Activated T-helper 1 cell treated with Interleukin-2 at 50 U/mL for 16 hours (primary cell): ENCODE results near the gene VPS35.
A peak's percentile ranks its signal among the peaks of the same experiment; 100 is the strongest.

Experiments used
- DNase-seq: peaks from one replicate; pipeline ENCODE4 v3.0.0-alpha.2; 2020; ENCODE audit warnings: low read depth

Gene VPS35

GRCh38 chr16:46688654-46689364 lies at the start of gene VPS35:
Gene VPS35, minus strand, starts transcription at chr16:46689178. Its CDS starts 45 bp downstream, at chr16:46689133.
- peak; percentile 99 for DNase-seq

GRCh38 chr16:46737621-46738214 lies 48.7 kb upstream of the VPS35 start:
- DNase-seq, result no peak

DNA sequence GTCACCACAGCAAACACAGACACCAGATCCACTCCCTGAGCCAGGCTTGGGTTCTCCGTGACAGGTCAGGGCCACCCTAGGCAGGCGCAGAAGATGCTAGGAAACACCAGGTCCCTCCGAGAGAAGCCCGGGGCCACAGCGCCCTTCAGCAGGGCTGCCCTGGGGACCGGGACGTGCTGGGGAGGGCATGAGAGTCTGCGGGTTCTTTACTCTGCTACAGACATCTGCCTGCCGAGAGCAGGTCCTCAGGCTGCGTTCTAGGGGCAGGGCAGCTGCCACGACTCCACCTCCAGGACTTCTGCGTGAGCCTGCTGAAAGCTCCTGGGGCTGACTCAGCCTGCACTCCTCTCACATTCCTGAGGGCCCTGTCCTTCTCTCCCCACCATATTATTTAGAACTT lies 47.7 kb upstream of the VPS35 start:
- no peak for DNase-seq

DNA sequence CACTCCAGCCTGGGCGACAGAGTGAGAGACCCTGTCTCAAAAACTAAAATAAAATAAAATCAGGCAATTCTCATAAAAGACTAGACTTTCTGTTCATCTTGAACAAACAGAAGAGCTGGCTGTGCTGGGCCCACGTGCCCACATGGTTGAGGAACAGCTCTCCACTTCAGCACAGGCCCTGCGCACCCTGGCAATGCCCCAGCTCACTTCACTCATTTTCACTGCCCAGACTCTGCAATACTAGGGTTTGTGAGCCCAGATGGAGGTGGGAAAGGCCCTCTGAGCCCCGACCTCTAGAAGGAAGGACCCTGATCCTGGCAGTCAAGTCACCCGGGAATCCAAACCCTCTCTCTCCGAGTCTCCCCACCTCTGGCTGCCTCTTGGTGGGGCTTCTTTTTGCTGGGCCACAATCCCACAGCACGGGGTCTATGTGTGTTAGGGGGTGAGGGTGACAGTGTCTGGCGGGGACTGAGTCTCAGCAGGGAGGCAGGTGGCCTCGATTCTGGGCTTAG lies 44.4 kb upstream of the VPS35 start:
- DNase-seq, result no peak

DNA sequence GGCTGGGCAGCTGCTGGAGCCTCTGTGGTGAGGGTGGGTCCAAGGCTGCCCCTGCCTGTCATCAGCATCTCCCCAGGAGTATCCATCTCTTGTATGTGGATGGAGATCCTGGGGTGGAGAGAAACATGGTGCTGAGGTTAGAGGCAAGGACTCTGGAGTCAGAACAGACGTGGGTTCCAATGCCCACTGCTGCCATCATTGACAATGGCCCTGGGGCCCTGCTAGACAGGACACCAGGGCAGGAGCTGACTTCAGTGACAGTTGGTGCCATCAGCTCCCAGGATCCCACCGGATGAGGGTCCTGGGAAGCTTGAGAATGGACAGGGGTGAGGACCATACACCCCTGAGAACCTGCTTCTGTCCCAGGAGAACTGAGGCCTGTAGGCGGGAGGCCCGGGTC lies 43.6 kb upstream of the VPS35 start:
- DNase-seq, result no peak

GRCh38 chr16:46731691-46732555 lies 42.9 kb upstream of the VPS35 start:
- no peak for DNase-seq

DNA sequence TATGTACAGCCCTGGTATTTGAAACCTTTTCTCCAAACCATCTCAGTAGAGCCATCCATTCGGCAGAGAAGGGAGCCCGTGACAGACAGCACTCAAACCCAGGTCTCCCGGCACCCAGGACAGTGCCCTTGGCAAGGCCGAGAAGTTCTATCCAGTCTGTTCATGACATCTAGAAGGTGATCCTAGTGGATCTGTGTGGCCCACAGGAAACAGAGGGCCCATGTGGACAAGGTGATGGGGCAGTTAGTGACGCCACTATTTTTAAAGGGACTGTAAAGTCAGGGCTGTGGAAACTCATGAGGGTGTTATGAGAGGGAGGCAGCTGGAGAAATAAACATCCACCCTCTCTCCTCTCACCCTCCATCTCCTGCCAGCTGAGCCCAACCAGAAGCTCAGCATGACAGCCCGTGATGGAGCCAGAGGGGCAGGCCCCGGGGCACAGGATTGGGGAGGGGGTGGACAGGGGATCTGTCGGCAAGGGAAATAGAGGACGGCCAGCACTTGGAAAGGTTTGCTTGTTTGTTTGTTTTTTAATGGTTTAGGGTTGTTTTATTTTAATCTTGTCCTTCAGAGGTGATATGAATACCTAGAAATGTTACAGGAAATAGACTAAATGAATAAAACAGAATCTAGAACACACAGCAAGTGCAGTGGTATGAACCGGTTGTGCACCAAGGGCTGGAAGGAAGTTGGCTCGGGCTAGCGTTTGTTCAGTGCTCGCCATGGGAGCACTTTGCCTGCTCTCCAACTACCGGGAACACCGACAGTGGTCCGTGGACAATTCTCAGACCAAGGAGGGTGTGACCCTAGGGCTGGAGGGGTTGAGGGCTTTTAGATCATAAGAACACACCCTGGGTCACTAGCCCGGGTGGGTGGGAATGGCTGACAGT lies 42.1 kb upstream of the VPS35 start:
- DNase-seq, result no peak

DNA sequence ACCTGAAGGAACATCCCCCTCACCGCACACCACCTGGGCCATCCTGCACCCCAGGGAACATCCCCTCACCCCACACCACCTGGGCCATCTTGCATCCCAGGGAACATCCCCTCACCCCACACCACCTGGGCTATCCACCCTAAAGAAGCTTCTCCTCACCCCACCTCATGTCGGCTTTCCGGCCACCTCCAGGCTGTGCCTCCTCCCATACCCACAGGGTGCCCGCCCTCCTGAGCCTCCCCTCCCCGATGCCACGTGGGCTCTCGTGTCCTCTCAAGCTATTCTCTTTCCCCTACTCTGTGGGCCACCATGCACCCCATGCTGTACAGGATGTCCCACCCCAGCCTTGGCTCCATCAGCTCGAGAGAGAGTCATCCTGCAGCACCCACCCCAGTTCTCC lies 41.1 kb upstream of the VPS35 start:
- DNase-seq, result no peak

GRCh38 chr16:46729326-46729995 lies 40.5 kb upstream of the VPS35 start:
- DNase-seq, result no peak

DNA sequence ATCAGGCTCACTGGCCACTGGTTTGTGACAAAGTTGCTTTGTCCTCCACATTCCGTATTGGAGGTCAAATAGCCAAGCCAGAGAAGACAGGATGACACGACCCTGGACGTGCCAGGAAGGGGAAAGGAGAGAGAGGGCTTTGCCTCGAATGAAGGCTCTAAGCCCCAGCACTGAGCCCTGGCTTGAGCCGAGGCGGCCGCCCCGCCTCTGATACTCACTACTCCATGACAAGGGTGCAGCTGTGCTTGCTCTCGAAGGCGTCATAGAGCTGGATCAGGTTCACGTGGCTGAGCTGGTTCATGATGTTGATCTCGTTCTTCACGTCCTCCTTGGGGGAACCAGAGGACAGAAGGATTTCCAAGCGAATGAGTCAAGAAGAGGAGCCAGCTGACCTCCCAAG lies 39.8 kb upstream of the VPS35 start:
- DNase-seq, result no peak

DNA sequence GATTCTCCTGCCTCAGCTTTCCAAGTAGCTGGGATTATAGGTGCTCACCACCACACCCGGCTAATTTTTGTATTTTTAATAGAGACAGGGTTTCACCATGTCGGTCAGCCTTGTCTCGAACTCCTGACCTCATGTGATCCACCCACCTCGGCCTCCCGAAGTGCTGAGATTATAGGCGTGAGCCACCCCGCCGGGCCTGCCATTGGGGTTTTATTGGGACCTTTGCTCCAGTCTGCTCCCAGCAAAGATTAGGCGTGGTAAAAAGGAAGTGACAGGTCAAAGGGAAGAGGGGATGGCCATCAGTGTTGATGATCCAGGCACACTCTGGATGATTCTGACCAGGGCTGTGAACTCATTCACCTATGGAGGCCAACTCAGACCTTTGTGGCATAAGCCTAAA lies 38.7 kb upstream of the VPS35 start:
- no peak for DNase-seq

DNA sequence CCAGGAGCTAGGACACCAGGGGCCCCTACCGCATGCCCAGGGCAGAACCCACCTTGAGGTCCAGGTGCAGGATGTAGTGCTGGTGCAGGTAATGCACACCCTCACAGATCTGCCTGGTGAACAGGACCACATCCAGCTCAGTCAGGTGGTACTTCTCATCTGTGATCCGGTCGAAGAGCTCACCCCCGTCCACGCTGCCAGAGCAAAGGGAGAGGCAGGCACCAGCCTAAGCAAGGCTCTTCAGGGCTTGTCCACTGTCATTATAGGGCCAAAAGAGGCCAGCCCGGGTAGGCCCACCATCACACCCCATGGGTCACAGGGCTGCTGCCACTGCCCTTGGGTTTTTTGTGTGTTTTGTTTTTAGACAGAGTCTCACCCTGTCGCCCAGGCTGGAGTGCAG lies 38.2 kb upstream of the VPS35 start:
- no peak for DNase-seq

DNA sequence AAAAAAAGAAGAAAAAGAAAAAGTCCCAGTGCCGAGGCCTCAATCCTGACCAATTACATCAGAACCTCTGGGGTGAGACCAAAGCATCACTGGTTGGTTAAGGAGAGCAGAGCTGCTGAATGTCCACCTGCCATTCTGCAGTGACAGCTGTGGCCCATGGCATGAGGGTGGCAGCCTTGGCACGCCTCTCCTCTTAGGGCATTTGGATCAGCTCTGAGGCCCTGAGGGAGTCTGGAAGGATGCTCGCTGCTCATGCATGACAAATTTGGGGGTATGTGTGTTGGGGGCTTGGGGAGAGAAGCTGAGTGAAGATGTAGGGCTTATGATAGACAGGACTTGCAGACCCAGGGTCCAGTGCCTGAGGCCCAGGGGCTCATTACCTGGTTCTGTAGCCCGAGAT lies 32.9 kb upstream of the VPS35 start:
- no peak for DNase-seq

DNA sequence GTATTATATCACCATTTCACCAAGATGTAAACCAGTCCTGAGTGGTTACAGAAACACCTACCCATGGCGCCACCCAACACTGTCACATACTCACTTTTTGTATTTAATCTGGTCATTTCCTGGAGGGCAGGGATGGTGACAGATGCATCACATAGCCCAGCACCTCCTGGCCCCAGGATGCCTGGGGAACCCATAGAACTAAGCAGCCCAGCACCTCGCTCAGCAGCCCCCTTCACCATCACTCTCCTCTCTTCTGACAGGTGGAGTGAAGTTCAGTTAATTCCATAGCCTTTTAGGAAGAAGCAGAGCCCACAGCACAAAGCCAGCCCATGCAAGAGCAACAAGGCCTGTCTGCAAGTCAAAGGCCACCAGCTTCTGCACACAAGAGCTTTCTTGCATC lies 31.6 kb upstream of the VPS35 start:
- DNase-seq, result no peak

- DNase-seq, result no peak
Measured at GRCh38 chr16:46719528-46719927, 30.6 kb upstream of the VPS35 start.

DNA sequence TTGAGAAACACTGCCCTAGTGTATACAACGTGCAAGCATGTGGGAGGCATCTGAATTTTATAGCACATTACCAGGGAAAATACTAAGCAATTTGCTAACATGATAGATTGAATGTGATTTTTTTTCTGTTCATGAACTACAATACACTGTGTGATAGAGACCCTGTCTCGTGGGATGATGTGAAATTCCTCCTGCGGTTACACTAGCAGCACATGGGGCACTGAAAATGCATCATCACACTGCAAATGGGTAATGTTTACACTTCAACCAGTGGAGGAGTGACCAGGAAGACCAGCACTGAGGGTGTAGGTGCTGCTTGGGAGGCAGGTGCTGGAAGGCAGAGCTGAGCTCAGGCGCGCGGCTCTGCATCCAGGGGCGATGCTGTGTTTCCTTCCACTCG lies 29.2 kb upstream of the VPS35 start:
- no peak for DNase-seq

GRCh38 chr16:46717692-46718091 lies 28.7 kb upstream of the VPS35 start:
- DNase-seq, result no peak

DNA sequence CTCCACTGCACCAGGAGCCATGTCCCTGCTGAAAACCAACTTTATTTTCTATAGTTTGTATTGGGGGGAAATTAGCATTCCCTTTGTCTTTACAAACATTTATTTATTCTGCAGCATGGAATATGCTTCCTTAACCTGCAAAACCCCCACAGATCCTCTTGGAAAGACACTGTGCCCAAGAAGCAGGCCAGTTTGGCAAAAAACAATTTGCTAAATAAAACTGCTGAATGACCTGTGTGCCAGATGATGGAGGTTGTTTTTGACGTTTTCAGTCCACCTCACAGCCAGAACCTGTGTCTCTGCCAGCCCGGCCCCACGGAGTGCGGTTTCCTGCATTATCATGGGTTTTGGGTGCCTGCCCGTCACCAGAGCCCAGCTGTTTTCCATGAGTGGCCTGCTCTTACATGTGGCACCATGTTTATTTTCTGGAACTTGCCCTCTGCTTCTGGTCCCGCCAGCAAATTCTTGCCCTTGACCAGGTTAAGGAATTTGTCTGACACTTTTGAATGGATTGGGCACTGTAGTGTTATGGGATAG lies 26.9 kb upstream of the VPS35 start:
- DNase-seq, result no peak

- no peak for DNase-seq
Measured at GRCh38 chr16:46714797-46715591, 26.0 kb upstream of the VPS35 start.

- no peak for DNase-seq
Measured at GRCh38 chr16:46713634-46714033, 24.7 kb upstream of the VPS35 start.
